HEK293 (cell line): Measurements from ENCODE around the gene STXBP3.

Source experiments
- REST ChIP-seq: fragments of 450-650 bp; formaldehyde crosslinking; IDR thresholded peaks from 2 replicates; pipeline ENCODE4 v1.5.1; 2016; ENCODE audit warnings: missing biosample characterization, missing genetic modification characterization
- ZNF473 ChIP-seq: fragments of 450-650 bp; formaldehyde crosslinking; IDR thresholded peaks from 2 replicates; pipeline ENCODE4 v1.5.1; 2017; ENCODE audit warnings: missing biosample characterization, missing genetic modification characterization

- TF ChIP-seq REST (tag by site-specific recombination) (no peak), ZNF473 (tag by site-specific recombination) (no peak)
These were observed 2.6 kb downstream of the STXBP3 start for GRCh38 chr1:108749081-108749480.
